K562 (cell line): Measurements from ENCODE around the gene SLC34A3. TPM values are rescaled to one million over a fixed set of nuclear protein-coding genes. Genes with fewer than 3 reads are reported as not detected.

ENCODE experiments used
- CHD7 ChIP-seq: fragments of 200-600 bp; sonication (generic); IDR thresholded peaks from one replicate; pipeline ENCODE4 v1.6.1; 2012; ENCODE audit warnings: mild to moderate bottlenecking, low read depth, low read length, inconsistent platforms
- E2F8 ChIP-seq: fragments of 450-650 bp; IDR thresholded peaks from 2 replicates; pipeline ENCODE4 v1.7.1; 2018; ENCODE audit warnings: mild to moderate bottlenecking, low read depth; ENCODE audit not compliant: partially characterized antibody
- ETV1 ChIP-seq: fragments of 450-650 bp; conservative IDR thresholded peaks from 2 replicates; pipeline ENCODE4 v1.6.1; 2016; ENCODE audit warnings: missing genetic modification characterization, control low read depth, low read depth, missing compliant biosample characterization
- MAFK ChIP-seq: IDR thresholded peaks from 2 replicates; pipeline ENCODE4 v1.6.1; 2011; ENCODE audit warnings: low read length, improper control_type of control experiment
- NCOA2 ChIP-seq, 2 experiments: fragments of 450-650 bp; IDR thresholded peaks; 2 replicates each; pipeline ENCODE4 v1.6.1; 2018; ENCODE audit warnings: mild to moderate bottlenecking in 2 of 2, moderate library complexity in 1 of 2; ENCODE audit not compliant: partially characterized antibody in 2 of 2
- NCOA4 ChIP-seq: fragments of 450-650 bp; IDR thresholded peaks from 2 replicates; pipeline ENCODE4 v1.6.1; 2018; ENCODE audit warnings: mild to moderate bottlenecking; ENCODE audit not compliant: partially characterized antibody
- SIN3B ChIP-seq: fragments of 450-650 bp; IDR thresholded peaks from 2 replicates; pipeline ENCODE4 v1.6.1; 2017; ENCODE audit warnings: low read depth, mild to moderate bottlenecking, moderate library complexity
- SMAD1 ChIP-seq: fragments of 150-350 bp; IDR thresholded peaks from 2 replicates; pipeline ENCODE4 v1.6.1; 2014; ENCODE audit warnings: low read length, low read depth; ENCODE audit not compliant: partially characterized antibody
- ZBTB33 ChIP-seq: sonication (generic); formaldehyde crosslinking; IDR thresholded peaks from 2 replicates; pipeline ENCODE4 v1.8.1; 2023; ENCODE audit warnings: mild to moderate bottlenecking, missing genetic modification reagents
- ZNF507 ChIP-seq: conservative IDR thresholded peaks from 2 replicates; pipeline ENCODE4 v1.6.1; 2017; ENCODE audit warnings: missing genetic modification characterization, missing compliant biosample characterization
- ZNF785 ChIP-seq: fragments of 250-450 bp; sonication (Bioruptor Pico); IDR thresholded peaks from 2 replicates; pipeline ENCODE4 v1.4.0; 2020; ENCODE audit warnings: mild to moderate bottlenecking
- polyA plus RNA-seq, 8 experiments: library from polyadenylated mRNA; depleted of rRNA in 4 of 8; stranded (reverse) in 5 of 8; unstranded in 3 of 8; fragments of >200 nt; fragmentation: Nextera tagmentation in 2 of 8; fragmentation: Illumina TruSeq in 1 of 8; extraction: Ambion mirVana in 2 of 8; extraction: Trizol in 1 of 8; gene quantifications; 2 replicates each; pipeline versions ENCODE4 v1.2.1 to v1.2.3, GENCODE V29; 2011 to 2014; ENCODE audit warnings: inconsistent platforms in 1 of 8, missing spikeins in 1 of 8
- total RNA-seq, 7 experiments: library from RNA; depleted of rRNA in 6 of 7; stranded (reverse); fragments of >200 nt in 6 of 7; fragmentation: Illumina TruSeq in 2 of 7; extraction: Trizol in 2 of 7; gene quantifications; 2 replicates each; pipeline versions ENCODE4 v1.2.1 to v1.2.3, GENCODE V29; 2011 to 2021; ENCODE audit warnings: low replicate concordance in 1 of 7

Gene SLC34A3
- total and polyA plus RNA-seq, 9 of the 15 experiments (the other 6 are each of a cell fraction or from before 2014, with no cell fraction given), result not detected

GRCh38 chr9:137188490-137189296 is 42.0 kb upstream of the SLC34A3 start, which contains the start of the genes ANAPC2 and SSNA1 (continued):
- peak; percentile 44 for TF ChIP-seq CHD7
- no peak for TF ChIP-seq ZNF785
- TF ChIP-seq SMAD1, result peak; percentile 5
- peak; percentile 100 for TF ChIP-seq SIN3B
- TF ChIP-seq ZNF507 (tag), result no peak
- TF ChIP-seq NCOA4, result no peak
- peak; percentile 91 for TF ChIP-seq ZBTB33 (CRISPR knock-in tag)
- TF ChIP-seq E2F8, result peak; percentile 96
- no peak for TF ChIP-seq ETV1 (tag)
- peak; percentile 36; the same call in 1 of the 2 replicates for TF ChIP-seq MAFK
- TF ChIP-seq NCOA2 (IDR thresholded peaks at IDR 0.05; ENCODE audit: partially characterized antibody in 2 of 2), result no peak
